Measurements from ENCODE around the gene RNF39.
"Not testable (repeated sequence)": the region's sequence is repeated elsewhere in the genome, so short reads cannot be mapped to it uniquely, and the experiment has no call there.

RNF39 gene

GRCh38 chr6:30075094-30075789 lies at the start of gene RNF39:
Gene RNF39 (minus strand): TSS chr6:30075769. CDS start chr6:30075585, 184 bp downstream.
- no peak within 1 kb of the TSS for H3K27ac ChIP-seq
- H3K36me3 ChIP-seq: peaks cover 0 to 28% (median 12%) of the 10 kb centered on the region in 11 experiments; a peak in 16 of 22 replicates
- H3K4me1 ChIP-seq: peaks cover 27 to 40% (median 35%) of the 10 kb centered on the region in 10 experiments
- H3K27me3 ChIP-seq: peaks cover 72 to 89% (median 83%) of the 10 kb centered on the region in 11 experiments
- peak within 1 kb of the TSS; percentile 16 to 60 (median 43); a peak in 18 of 20 replicates for H3K4me3 ChIP-seq
- H4K20me1 ChIP-seq: peaks cover 4 to 57% (median 22%) of the 10 kb centered on the region in 11 experiments; a peak in 15 of 22 replicates
- H3K9ac ChIP-seq: peak within 1 kb of the TSS in 8 of 11 experiments; percentile 1 to 49 (median 20); a peak in 7 of 22 replicates
- H3K9me3 ChIP-seq (replicated peaks in 1 of 11): no peaks in the 10 kb centered on the region
- no peak for TF ChIP-seq Cebpa-rat (IDR thresholded peaks at IDR 0.05)
- peak within 1 kb of the TSS; percentile 61 to 92 (median 84) for H3K4me2 ChIP-seq

- peaks cover 5 to 16% (median 10%) of the 10 kb centered on the region in 11 experiments for H3K27me3 ChIP-seq
- no peak overlapping the region for H3K9ac ChIP-seq
- H3K36me3 ChIP-seq: no peaks in the 10 kb centered on the region
- H3K4me1 ChIP-seq: peaks cover under 1 to 33% (median 11%) of the 10 kb centered on the region in 10 experiments; a peak in 16 of 20 replicates
- H3K4me2 ChIP-seq: no peak overlapping the region
- TF ChIP-seq Cebpa-rat (IDR thresholded peaks at IDR 0.05): no peak
- H3K9me3 ChIP-seq (replicated peaks in 1 of 11): no peaks in the 10 kb centered on the region
- no peak overlapping the region for H3K27ac ChIP-seq
- 0 out of 22 replicates have a peak, but pooled peaks cover 0 to 5% (median 0%) of the 10 kb centered on the region in 11 experiments for H4K20me1 ChIP-seq
- H3K4me3 ChIP-seq: no peak overlapping the region
These were observed 46.9 kb upstream of the RNF39 start for GRCh38 chr6:30122515-30122914.

- H3K4me3 ChIP-seq: no peak overlapping the region
- H3K27me3 ChIP-seq: peaks cover 0 to 8% (median 2%) of the 10 kb centered on the region in 11 experiments; a peak in 9 of 22 replicates
- TF ChIP-seq Cebpa-rat (IDR thresholded peaks at IDR 0.05): no peak
- no peak overlapping the region for H3K27ac ChIP-seq
- H3K36me3 ChIP-seq: no peaks in the 10 kb centered on the region
- no peak overlapping the region for H3K4me2 ChIP-seq
- peaks cover 0 to 33% (median 7%) of the 10 kb centered on the region in 10 experiments; a peak in 14 of 20 replicates for H3K4me1 ChIP-seq
- H4K20me1 ChIP-seq: no peaks in the 10 kb centered on the region
- H3K9me3 ChIP-seq (replicated peaks in 1 of 11): no peaks in the 10 kb centered on the region
- no peak overlapping the region for H3K9ac ChIP-seq
These were observed 46.1 kb upstream of the RNF39 start for GRCh38 chr6:30121446-30122366.

- H3K9me3 ChIP-seq (replicated peaks in 1 of 11); H3K27ac ChIP-seq; H4K20me1 ChIP-seq; H3K9ac ChIP-seq; H3K4me3 ChIP-seq; H3K27me3 ChIP-seq; H3K36me3 ChIP-seq: not testable (repeated sequence)
- peak overlapping the region in 3 of 11 experiments; percentile 14 to 29 (median 26); a peak in 5 of 22 replicates for H3K4me2 ChIP-seq
- H3K4me1 ChIP-seq: peaks cover 0 to 33% (median 7%) of the 10 kb centered on the region in 10 experiments; a peak in 14 of 20 replicates
These were observed 43.1 kb upstream of the RNF39 start for GRCh38 chr6:30118691-30119090.

GRCh38 chr6:30116724-30117123 lies 41.2 kb upstream of the RNF39 start:
- no peak for TF ChIP-seq Cebpa-rat (IDR thresholded peaks at IDR 0.05)
- Histone ChIP-seq H3K27me3 (peaks cover 0 to 10% (median 4%) of the 10 kb centered on the region in 11 experiments; a peak in 13 of 22 replicates), H3K4me2 (peak overlapping the region in 2 of 11 experiments; percentile 38 to 72; a peak in 2 of 22 replicates)

GRCh38 chr6:30113841-30114240 lies 38.3 kb upstream of the RNF39 start:
- no peaks in the 10 kb centered on the region for H3K9me3 ChIP-seq (replicated peaks in 1 of 11)
- H3K9ac ChIP-seq: no peak overlapping the region
- no peak overlapping the region for H3K27ac ChIP-seq
- no peaks in the 10 kb centered on the region for H4K20me1 ChIP-seq
- peaks cover 0 to 39% (median 19%) of the 10 kb centered on the region in 10 experiments; a peak in 15 of 20 replicates for H3K4me1 ChIP-seq
- no peaks in the 10 kb centered on the region for H3K36me3 ChIP-seq
- TF ChIP-seq Cebpa-rat (IDR thresholded peaks at IDR 0.05): no peak
- H3K27me3 ChIP-seq: peaks cover 3 to 21% (median 15%) of the 10 kb centered on the region in 11 experiments; a peak in 19 of 22 replicates
- H3K4me3 ChIP-seq: no peak overlapping the region
- H3K4me2 ChIP-seq: 0 out of 22 replicates have a peak overlapping the region, but pooled peaks of 1 of the 11 experiments have one; percentile 5

More at GRCh38 chr6:30116724-30117123, 41.2 kb upstream of the RNF39 start:
- no peak overlapping the region for H3K9ac ChIP-seq
- H3K4me1 ChIP-seq: peaks cover 0 to 33% (median 7%) of the 10 kb centered on the region in 10 experiments; a peak in 13 of 20 replicates
- no peak overlapping the region for H3K4me3 ChIP-seq
- no peaks in the 10 kb centered on the region for H3K9me3 ChIP-seq (replicated peaks in 1 of 11)
- no peaks in the 10 kb centered on the region for H4K20me1 ChIP-seq
- no peaks in the 10 kb centered on the region for H3K36me3 ChIP-seq
- no peak overlapping the region for H3K27ac ChIP-seq

- Histone ChIP-seq H3K27me3 (peaks cover 3 to 21% (median 15%) of the 10 kb centered on the region in 11 experiments; a peak in 19 of 22 replicates), H3K9ac (no peak within 1 kb of the TSS), H4K20me1 (no peaks in the 10 kb centered on the region), H3K4me1 (peaks cover 0 to 39% (median 19%) of the 10 kb centered on the region in 10 experiments; a peak in 15 of 20 replicates), H3K36me3 (no peaks in the 10 kb centered on the region), H3K9me3 (replicated peaks in 1 of 11) (no peaks in the 10 kb centered on the region), H3K27ac (no peak within 1 kb of the TSS), H3K4me3 (no peak within 1 kb of the TSS), H3K4me2 (0 out of 22 replicates have a peak within 1 kb of the TSS, but pooled peaks of 1 of the 11 experiments have one; percentile 5)
- no peak for TF ChIP-seq Cebpa-rat (IDR thresholded peaks at IDR 0.05)
These were observed 37.6 kb upstream of the RNF39 start, which contains the start of gene TRIM31 for GRCh38 chr6:30113003-30113759. Gene TRIM31 (minus strand): TSS chr6:30113090. CDS start chr6:30112805, 285 bp downstream.

- H4K20me1 ChIP-seq: no peaks in the 10 kb centered on the region
- H3K9me3 ChIP-seq (replicated peaks in 1 of 11): no peaks in the 10 kb centered on the region
- H3K9ac ChIP-seq: no peak overlapping the region
- no peak overlapping the region for H3K4me2 ChIP-seq
- no peaks in the 10 kb centered on the region for H3K36me3 ChIP-seq
- no peak overlapping the region for H3K27ac ChIP-seq
- TF ChIP-seq Cebpa-rat (IDR thresholded peaks at IDR 0.05): no peak
- H3K4me1 ChIP-seq: peaks cover 0 to 38% (median 19%) of the 10 kb centered on the region in 10 experiments; a peak in 16 of 20 replicates
- peaks cover 3 to 21% (median 15%) of the 10 kb centered on the region in 11 experiments; a peak in 19 of 22 replicates for H3K27me3 ChIP-seq
- no peak overlapping the region for H3K4me3 ChIP-seq
These were observed 36.9 kb upstream of the RNF39 start for GRCh38 chr6:30112402-30112994.
